Nephron progenitor cell (in vitro differentiated cells): ENCODE measurements around the gene GMPPA.

Experiments used
- DNase-seq: peaks from one replicate; pipeline ENCODE4 v3.0.0; 2021
- H3K27ac Mint-ChIP-seq: 2 replicates; pipeline ENCODE4 v1.8.0; 2021; ENCODE audit warnings: mild to moderate bottlenecking, moderate library complexity, mixed read lengths
- H3K27me3 Mint-ChIP-seq: 2 replicates; pipeline ENCODE4 v1.8.0; 2021; ENCODE audit warnings: mild to moderate bottlenecking, low read depth, mixed read lengths; ENCODE audit not compliant: poor library complexity
- H3K36me3 Mint-ChIP-seq: 2 replicates; pipeline ENCODE4 v1.8.0; 2021; ENCODE audit warnings: low read depth, mixed read lengths
- H3K4me1 Mint-ChIP-seq: 2 replicates; pipeline ENCODE4 v1.8.0; 2021; ENCODE audit warnings: mixed read lengths
- H3K4me3 Mint-ChIP-seq: 2 replicates; pipeline ENCODE4 v1.8.0; 2021; ENCODE audit warnings: mild to moderate bottlenecking, moderate library complexity, mixed read lengths
- H3K9me3 Mint-ChIP-seq: 2 replicates; pipeline ENCODE4 v1.8.0; 2021; ENCODE audit warnings: mild to moderate bottlenecking, moderate library complexity, mixed read lengths
- CTCF ChIP-seq: fragments of 200-600 bp; sonication (generic); IDR thresholded peaks from 2 replicates; pipeline ENCODE4 v1.5.0; 2021; ENCODE audit warnings: antibody characterized with exemption

The GMPPA gene

GRCh38 chr2:219527076-219527394, 28.3 kb downstream of the GMPPA start:
- Mint-ChIP-seq H3K27ac (no peak overlapping the region), H3K27me3 (peaks cover 64% of the 10 kb centered on the region)

GRCh38 chr2:219527472-219527871, 28.8 kb downstream of the GMPPA start:
- Mint-ChIP-seq H3K4me1 (peaks cover 58% of the 10 kb centered on the region), H3K27me3 (peaks cover 62% of the 10 kb centered on the region), H3K9me3 (no peaks in the 10 kb centered on the region), H3K27ac (no peak overlapping the region), H3K36me3 (no peaks in the 10 kb centered on the region), H3K4me3 (peak overlapping the region; percentile 34)
- DNase-seq, result no peak
- TF ChIP-seq CTCF, result no peak

More at GRCh38 chr2:219527076-219527394, 28.3 kb downstream of the GMPPA start:
- Mint-ChIP-seq H3K4me3 (peak overlapping the region; percentile 34), H3K36me3 (no peaks in the 10 kb centered on the region), H3K4me1 (peaks cover 60% of the 10 kb centered on the region), H3K9me3 (no peaks in the 10 kb centered on the region)
- no peak for DNase-seq
- TF ChIP-seq CTCF, result no peak

GRCh38 chr2:219530048-219530963, 31.6 kb downstream of the GMPPA start:
- DNase-seq, result peak; percentile 96
- Mint-ChIP-seq H3K36me3 (no peaks in the 10 kb centered on the region), H3K4me1 (peaks cover 49% of the 10 kb centered on the region), H3K4me3 (peak overlapping the region; percentile 42), H3K27ac (no peak overlapping the region), H3K27me3 (peaks cover 62% of the 10 kb centered on the region), H3K9me3 (no peaks in the 10 kb centered on the region)
- peak; percentile 97 for TF ChIP-seq CTCF

- H3K27ac Mint-ChIP-seq, result no peak overlapping the region
- H3K4me1 Mint-ChIP-seq, result peaks cover 45% of the 10 kb centered on the region
- no peak overlapping the region for H3K4me3 Mint-ChIP-seq
- no peak for TF ChIP-seq CTCF
- H3K27me3 Mint-ChIP-seq, result peaks cover 56% of the 10 kb centered on the region
- no peak for DNase-seq
- H3K9me3 Mint-ChIP-seq, result no peaks in the 10 kb centered on the region
- no peaks in the 10 kb centered on the region for H3K36me3 Mint-ChIP-seq
Observed at GRCh38 chr2:219531639-219532377, 33.1 kb downstream of the GMPPA start.

GRCh38 chr2:219532378-219532649, 33.6 kb downstream of the GMPPA start:
- TF ChIP-seq CTCF, result no peak
- H3K4me3 Mint-ChIP-seq, result no peak overlapping the region
- H3K36me3 Mint-ChIP-seq, result no peaks in the 10 kb centered on the region
- H3K27me3 Mint-ChIP-seq, result peaks cover 51% of the 10 kb centered on the region
- H3K9me3 Mint-ChIP-seq, result no peaks in the 10 kb centered on the region
- peaks cover 45% of the 10 kb centered on the region for H3K4me1 Mint-ChIP-seq
- DNase-seq, result no peak
- H3K27ac Mint-ChIP-seq, result no peak overlapping the region
